Measurements from ENCODE around the gene SESTD1. TPM values are rescaled to one million over a fixed set of nuclear protein-coding genes. Genes with fewer than 3 reads are reported as not detected.

The SESTD1 gene
- polyA plus RNA-seq, 4 donors, result 61.5 to 79.3 (median 69.2) TPM

Other genes with a start within 250 kb of the SESTD1 start
- under 1 TPM; 0.24 to 0.39 (median 0.30) TPM for gene CCDC141, start 214.7 kb downstream of the SESTD1 start, polyA plus RNA-seq (ENCODE audit: insufficient read length in 4 of 4)

All from left renal cortex interstitium (tissue), 4 donors.